Activated T-helper 2 cell treated with anti-CD3 and anti-CD28 coated beads, Interferon-gamma antibody, Interleukin-2, Interleukin-4, amounts not matched to agents 10 μg/mL and 5 μg/mL and 100 μg/mL, durations not matched to agents 14 hours and 24 hours and 36 hours (primary cell): ENCODE measurements around the gene STARD8. TPM values are rescaled to one million over a fixed set of nuclear protein-coding genes. Genes with fewer than 3 reads are reported as not detected.
"Not testable (repeated sequence)": the region's sequence is repeated elsewhere in the genome, so short reads cannot be mapped to it uniquely, and the experiment has no call there.

Experiments
- DNase-seq: peaks from one replicate; pipeline ENCODE4 v3.0.0; 2021; ENCODE audit warnings: low spot score
- H3K27ac Mint-ChIP-seq: one replicate; pipeline ENCODE4 v1.8.0; 2021; ENCODE audit warnings: mixed read lengths
- H3K27me3 Mint-ChIP-seq: one replicate; pipeline ENCODE4 v1.8.0; 2021; ENCODE audit warnings: low read depth, mixed read lengths
- H3K36me3 Mint-ChIP-seq: one replicate; pipeline ENCODE4 v1.8.0; 2021; ENCODE audit warnings: low read depth, mixed read lengths
- H3K4me1 Mint-ChIP-seq: one replicate; pipeline ENCODE4 v1.8.0; 2021; ENCODE audit warnings: low read depth, mixed read lengths
- H3K4me3 Mint-ChIP-seq: one replicate; pipeline ENCODE4 v1.8.0; 2021; ENCODE audit warnings: low read depth, mild to moderate bottlenecking, moderate library complexity, mixed read lengths
- H3K9me3 Mint-ChIP-seq: one replicate; pipeline ENCODE4 v1.8.0; 2021; ENCODE audit warnings: mixed read lengths
- intact Hi-C: fragments of 100-400 bp; cut with micrococcal nuclease; formaldehyde crosslinking; loops from one replicate; pipeline ENCODE4 v1.15.1; 2023
- total RNA-seq: library from RNA; stranded (reverse); gene quantifications from 2 replicates; pipeline ENCODE4 v1.2.3, GENCODE V29; 2022

The STARD8 gene
- total RNA-seq, 1 donor from 2014 or later, result 7.9 TPM

DNA sequence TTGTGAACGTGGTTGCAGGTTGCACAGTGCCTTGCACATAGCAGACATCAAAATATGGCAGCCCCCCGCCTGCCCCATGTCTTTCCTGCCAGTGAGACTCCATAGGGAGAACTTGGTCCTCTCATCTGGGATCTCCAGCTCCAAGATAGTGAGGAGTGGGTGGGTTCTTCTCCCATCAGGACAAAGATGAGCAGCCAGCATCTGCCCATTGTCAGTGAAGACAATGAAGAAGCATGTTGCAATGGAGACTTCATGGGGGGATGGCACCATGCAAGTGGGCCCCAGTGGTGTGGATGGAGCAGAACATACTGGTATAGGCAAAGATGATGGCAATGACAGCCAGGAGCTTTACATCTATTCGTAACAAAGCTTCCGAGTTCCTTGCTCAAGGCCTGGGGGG is 80.2 kb downstream of the STARD8 start:
- no peak for DNase-seq
- Mint-ChIP-seq H3K4me3 (no peak overlapping the region), H3K9me3 (no peaks in the 10 kb centered on the region), H3K27me3 (no peaks in the 10 kb centered on the region), H3K27ac (no peak overlapping the region), H3K36me3 (no peaks in the 10 kb centered on the region), H3K4me1 (no peaks in the 10 kb centered on the region)
- intact Hi-C loops, result no loop called here

DNA sequence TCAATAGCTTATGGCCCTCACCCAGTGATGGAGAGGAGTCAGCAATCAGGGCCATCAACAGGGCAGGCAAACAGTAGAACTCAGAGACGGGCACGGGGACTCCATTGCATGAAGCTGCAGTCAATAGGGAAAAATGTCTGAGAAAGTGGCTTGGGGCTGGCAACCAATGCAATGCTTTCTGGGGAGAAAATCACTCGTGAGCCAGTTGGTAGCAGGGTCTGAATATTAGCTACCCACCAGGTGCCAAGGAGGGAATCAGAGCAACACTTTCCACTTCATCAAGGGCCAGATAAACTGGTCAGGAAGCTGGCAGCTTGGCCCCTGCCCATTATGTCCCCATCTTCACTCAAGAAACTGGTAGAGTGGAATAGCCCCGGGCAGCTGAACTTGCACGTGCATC is 80.7 kb downstream of the STARD8 start:
- Mint-ChIP-seq H3K4me1 (peaks cover 2% of the 10 kb centered on the region), H3K9me3 (no peaks in the 10 kb centered on the region), H3K27me3 (no peaks in the 10 kb centered on the region), H3K4me3 (no peak overlapping the region), H3K36me3 (no peaks in the 10 kb centered on the region), H3K27ac (no peak overlapping the region)
- no peak for DNase-seq
- intact Hi-C loops, result no loop called here

DNA sequence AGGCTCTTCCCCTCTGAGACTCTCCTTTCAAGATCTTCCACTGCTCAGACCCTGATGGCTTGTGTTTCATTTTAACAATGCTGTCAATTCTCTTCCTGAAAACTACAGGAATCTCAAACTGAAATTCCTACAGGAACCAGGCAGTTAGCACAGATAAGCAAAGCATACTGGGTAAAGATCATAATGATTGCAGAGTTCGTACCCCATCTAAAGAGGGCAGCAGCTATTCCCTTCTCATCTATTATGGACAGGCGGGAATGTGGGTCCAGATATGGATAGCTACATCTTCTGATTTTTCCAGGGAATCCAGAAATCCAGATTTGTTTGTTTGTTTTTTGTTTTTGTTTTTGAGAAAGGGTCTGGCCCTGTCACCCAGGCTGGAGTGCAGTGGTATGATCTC is 83.8 kb downstream of the STARD8 start:
- Mint-ChIP-seq H3K9me3 (no peaks in the 10 kb centered on the region), H3K36me3 (no peaks in the 10 kb centered on the region), H3K4me3 (no peak overlapping the region), H3K4me1 (peaks cover 2% of the 10 kb centered on the region), H3K27me3 (peaks cover 4% of the 10 kb centered on the region), H3K27ac (no peak overlapping the region)
- no peak for DNase-seq
- intact Hi-C loops, result loop anchor here (5.0 kb wide), 2 partner anchors 556 to 656 kb away; no protein-coding TSS in a partner anchor

DNA sequence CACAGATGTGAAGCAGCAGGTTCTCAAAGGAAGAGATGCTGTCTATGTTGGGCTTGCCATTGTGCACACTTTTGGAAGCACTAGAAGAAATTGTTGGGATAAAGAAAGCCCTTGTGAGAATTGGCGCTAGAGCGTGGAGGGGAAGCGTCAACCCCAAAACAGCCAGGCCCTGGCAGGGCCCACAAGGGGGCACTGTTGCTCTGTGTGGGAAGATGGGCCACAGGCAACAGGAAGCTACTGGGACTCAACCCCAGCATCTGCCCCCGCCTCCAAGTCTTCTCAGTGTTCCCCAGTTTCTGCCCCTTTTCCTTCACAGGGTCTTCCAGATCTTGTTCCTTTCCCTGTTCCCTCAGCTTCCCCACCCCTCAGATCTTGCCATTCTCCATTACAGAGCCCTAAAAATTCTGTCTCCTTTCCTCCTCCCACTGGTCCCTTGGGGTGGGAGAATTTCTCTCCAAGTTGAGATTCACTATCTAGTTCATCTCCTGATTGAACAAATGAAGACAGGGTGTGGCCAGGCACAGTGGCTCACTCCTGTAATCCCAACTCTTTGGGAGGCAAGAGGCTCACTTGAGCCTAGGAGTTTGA is 85.5 kb downstream of the STARD8 start:
- peak; percentile 45 for DNase-seq
- H3K9me3 Mint-ChIP-seq, result no peaks in the 10 kb centered on the region
- H3K4me1 Mint-ChIP-seq, result peaks cover 2% of the 10 kb centered on the region
- intact Hi-C loops, result loop anchor here (1.0 to 5.0 kb wide), 5 partner anchors 76 to 654 kb away; no protein-coding TSS in a partner anchor
- no peaks in the 10 kb centered on the region for H3K36me3 Mint-ChIP-seq
- H3K4me3 Mint-ChIP-seq, result no peak overlapping the region
- peaks cover 4% of the 10 kb centered on the region for H3K27me3 Mint-ChIP-seq
- H3K27ac Mint-ChIP-seq, result no peak overlapping the region

DNA sequence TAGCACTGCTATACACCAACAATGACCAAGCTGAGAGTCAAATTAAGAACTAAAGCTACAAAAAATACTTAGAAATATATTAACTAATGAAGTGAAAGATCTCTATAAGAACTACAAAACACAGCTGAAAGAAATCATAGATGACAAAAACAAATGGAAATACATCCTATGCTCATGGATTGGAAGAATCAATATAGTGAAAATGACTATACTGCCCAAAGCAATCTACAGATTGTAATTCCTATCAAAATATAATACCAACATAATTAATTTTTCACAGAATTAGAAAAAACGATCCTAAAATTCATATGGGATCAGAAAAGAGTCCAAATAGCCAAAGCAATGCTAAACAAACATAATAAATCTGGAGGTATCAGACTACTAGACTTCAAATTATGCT is 87.8 kb downstream of the STARD8 start:
- no peak for DNase-seq
- no peaks in the 10 kb centered on the region for H3K9me3 Mint-ChIP-seq
- H3K4me1 Mint-ChIP-seq, result peaks cover 2% of the 10 kb centered on the region
- H3K36me3 Mint-ChIP-seq, result no peaks in the 10 kb centered on the region
- H3K27ac Mint-ChIP-seq, result no peak overlapping the region
- intact Hi-C loops, result no loop called here
- no peak overlapping the region for H3K4me3 Mint-ChIP-seq
- H3K27me3 Mint-ChIP-seq, result peaks cover 4% of the 10 kb centered on the region

DNA sequence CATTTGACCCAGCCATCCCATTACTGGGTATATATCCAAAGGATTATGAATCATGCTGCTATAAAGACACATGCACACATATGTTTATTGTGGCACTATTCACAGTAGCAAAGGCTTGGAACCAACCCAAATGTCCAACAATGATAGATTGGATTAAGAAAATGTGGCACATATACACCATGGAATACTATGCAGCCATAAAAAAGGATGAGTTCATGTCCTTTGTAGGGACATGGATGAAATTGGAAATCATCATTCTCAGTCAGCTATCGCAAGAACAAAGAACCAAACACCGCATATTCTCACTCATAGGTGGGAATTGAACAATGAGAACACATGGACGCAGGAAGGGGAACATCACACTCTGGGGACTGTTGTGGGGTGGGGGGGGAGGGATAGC is 94.4 kb downstream of the STARD8 start:
- H3K27me3 Mint-ChIP-seq, H3K36me3 Mint-ChIP-seq, H3K4me3 Mint-ChIP-seq, DNase-seq, H3K9me3 Mint-ChIP-seq, H3K4me1 Mint-ChIP-seq, intact Hi-C loops, H3K27ac Mint-ChIP-seq: not testable (repeated sequence)

DNA sequence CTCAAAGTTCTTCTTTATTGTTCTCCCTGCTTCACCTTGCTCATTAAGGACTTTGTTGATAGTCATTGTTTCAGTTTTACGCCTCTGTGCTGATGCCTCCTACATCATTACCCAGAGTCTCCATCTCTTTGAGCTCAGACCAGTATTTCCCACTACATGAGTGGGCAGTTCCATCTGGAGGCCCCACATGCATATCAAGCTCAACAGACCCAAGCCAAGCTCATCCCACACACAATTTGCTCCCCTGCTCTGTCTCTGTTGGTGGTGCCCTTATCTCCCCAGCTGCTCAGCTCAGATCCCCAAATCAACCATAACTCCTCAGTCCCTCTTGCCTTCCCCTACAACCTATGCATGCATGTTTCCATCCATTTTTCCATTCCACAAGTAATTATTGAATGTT is 96.3 kb downstream of the STARD8 start:
- DNase-seq, result no peak
- H3K36me3 Mint-ChIP-seq, result no peaks in the 10 kb centered on the region
- H3K9me3 Mint-ChIP-seq, result no peaks in the 10 kb centered on the region
- no peak overlapping the region for H3K27ac Mint-ChIP-seq
- no peak overlapping the region for H3K4me3 Mint-ChIP-seq
- no peaks in the 10 kb centered on the region for H3K27me3 Mint-ChIP-seq
- intact Hi-C loops, result no loop called here
- H3K4me1 Mint-ChIP-seq, result peaks cover 6% of the 10 kb centered on the region

DNA sequence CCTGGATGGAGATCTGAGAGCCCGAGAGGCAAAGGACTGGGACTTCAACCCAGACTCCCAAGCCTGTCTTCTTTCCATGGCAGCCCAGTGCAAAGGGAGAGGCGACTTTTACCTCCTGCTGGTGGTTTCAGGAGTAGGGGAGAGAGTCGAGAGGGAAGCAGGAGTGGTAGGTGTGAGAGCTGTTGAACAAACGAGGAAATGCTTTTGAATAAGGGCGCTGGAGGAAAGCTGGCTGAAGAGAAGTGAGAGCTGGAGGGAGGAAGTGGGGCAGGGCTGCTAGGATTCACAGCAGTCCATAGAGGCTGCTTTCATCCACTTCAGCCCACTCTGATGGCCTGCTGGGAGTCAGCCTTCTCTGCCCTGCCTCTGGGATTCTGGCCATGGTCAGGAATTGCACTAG is 99.5 kb downstream of the STARD8 start:
- peak overlapping the region; percentile 38 for H3K27ac Mint-ChIP-seq
- H3K4me3 Mint-ChIP-seq, result no peak overlapping the region
- H3K4me1 Mint-ChIP-seq, result peaks cover 13% of the 10 kb centered on the region
- intact Hi-C loops, result no loop called here
- no peaks in the 10 kb centered on the region for H3K9me3 Mint-ChIP-seq
- DNase-seq, result no peak
- H3K27me3 Mint-ChIP-seq, result no peaks in the 10 kb centered on the region
- H3K36me3 Mint-ChIP-seq, result no peaks in the 10 kb centered on the region

DNA sequence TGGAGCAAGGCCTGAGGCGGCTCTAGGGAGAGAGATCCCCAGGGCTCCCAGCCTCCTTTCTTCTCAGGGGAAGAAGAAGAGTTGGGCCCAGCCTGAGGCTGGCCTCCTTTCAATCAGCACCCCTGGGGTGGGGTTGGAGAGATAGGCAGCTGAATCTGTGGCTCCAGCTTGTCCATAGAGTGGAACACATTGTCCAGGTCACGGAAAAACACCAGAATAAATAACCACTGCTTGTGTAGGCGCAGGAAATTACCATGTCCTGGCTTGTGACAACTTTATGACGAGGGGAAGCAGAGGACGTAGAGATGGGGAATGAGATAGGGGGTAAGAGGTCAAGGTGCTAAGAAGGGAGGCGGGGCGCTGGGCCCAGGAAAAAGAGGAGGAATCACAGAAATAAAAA is 100.6 kb downstream of the STARD8 start:
- peaks cover 13% of the 10 kb centered on the region for H3K4me1 Mint-ChIP-seq
- no peaks in the 10 kb centered on the region for H3K9me3 Mint-ChIP-seq
- no peak overlapping the region for H3K4me3 Mint-ChIP-seq
- no peak for DNase-seq
- no peaks in the 10 kb centered on the region for H3K27me3 Mint-ChIP-seq
- peak overlapping the region; percentile 71 for H3K27ac Mint-ChIP-seq
- H3K36me3 Mint-ChIP-seq, result no peaks in the 10 kb centered on the region
- intact Hi-C loops, result no loop called here

DNA sequence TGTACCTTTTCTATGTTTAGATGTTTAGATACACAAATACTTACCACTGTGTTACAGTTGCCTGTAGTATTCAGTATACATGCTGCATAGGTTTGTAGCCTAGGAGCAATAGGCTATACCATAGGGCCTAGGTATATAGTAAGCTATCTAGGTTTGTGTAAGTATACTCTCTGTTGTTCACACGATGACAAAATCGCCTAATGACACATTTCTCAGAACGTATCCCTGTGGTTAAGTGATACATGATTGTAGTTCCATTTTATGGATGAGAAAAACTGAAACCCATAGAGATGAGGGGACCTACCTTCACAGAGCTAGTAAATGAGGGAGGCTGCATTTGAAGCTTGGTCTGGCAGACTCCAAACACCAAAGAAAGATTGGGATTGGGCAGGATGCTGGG is 102.0 kb downstream of the STARD8 start:
- peaks cover 8% of the 10 kb centered on the region for H3K9me3 Mint-ChIP-seq
- H3K27ac Mint-ChIP-seq, result peak overlapping the region; percentile 67
- no peak overlapping the region for H3K4me3 Mint-ChIP-seq
- DNase-seq, result no peak
- no peaks in the 10 kb centered on the region for H3K27me3 Mint-ChIP-seq
- H3K4me1 Mint-ChIP-seq, result peaks cover 13% of the 10 kb centered on the region
- intact Hi-C loops, result no loop called here
- no peaks in the 10 kb centered on the region for H3K36me3 Mint-ChIP-seq

DNA sequence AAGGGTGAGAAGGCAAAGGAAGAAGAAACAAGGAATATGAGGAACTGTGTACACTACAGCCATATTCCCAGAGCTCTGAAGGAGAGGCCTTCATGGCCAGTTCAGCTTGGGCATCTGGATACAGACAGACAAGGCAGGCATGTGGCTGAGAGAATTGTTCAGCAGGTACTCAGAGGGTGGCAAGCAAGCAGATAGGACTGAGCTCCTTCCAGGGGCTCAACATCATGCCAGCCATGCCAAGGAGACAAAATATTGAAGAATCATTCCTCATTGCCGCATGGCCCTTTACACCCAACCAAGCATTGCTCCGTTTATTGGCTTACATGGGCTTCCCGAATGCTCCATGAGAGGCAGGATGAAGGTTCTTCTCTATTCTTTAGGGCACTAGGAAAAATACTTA is 102.8 kb downstream of the STARD8 start:
- Mint-ChIP-seq H3K27ac (no peak overlapping the region), H3K27me3 (no peaks in the 10 kb centered on the region), H3K4me1 (peaks cover 13% of the 10 kb centered on the region), H3K9me3 (peaks cover 10% of the 10 kb centered on the region), H3K36me3 (no peaks in the 10 kb centered on the region), H3K4me3 (no peak overlapping the region)
- DNase-seq, result no peak
- intact Hi-C loops, result no loop called here

DNA sequence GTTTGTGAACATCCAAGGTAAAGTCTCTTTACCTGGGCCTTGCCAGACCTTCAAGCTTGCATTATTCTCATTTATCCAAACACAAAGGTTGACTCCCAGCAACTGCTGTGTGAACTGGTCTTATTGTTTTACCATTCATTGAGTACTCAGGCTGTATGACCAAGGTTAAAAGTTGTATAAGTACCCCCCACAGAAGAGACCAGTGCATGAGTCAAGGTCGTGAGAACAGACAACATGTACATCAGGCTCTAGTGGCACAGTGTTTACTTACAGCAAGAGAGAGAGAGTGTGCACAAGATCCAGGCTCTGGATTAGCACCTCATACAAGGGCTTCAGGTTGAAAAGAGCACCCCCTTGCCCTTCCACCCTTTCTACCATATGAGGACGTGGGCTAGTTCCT is 103.9 kb downstream of the STARD8 start:
- no peak for DNase-seq
- Mint-ChIP-seq H3K4me3 (no peak overlapping the region), H3K27me3 (no peaks in the 10 kb centered on the region), H3K9me3 (peaks cover 10% of the 10 kb centered on the region), H3K36me3 (no peaks in the 10 kb centered on the region), H3K4me1 (peaks cover 13% of the 10 kb centered on the region), H3K27ac (no peak overlapping the region)
- intact Hi-C loops, result no loop called here

DNA sequence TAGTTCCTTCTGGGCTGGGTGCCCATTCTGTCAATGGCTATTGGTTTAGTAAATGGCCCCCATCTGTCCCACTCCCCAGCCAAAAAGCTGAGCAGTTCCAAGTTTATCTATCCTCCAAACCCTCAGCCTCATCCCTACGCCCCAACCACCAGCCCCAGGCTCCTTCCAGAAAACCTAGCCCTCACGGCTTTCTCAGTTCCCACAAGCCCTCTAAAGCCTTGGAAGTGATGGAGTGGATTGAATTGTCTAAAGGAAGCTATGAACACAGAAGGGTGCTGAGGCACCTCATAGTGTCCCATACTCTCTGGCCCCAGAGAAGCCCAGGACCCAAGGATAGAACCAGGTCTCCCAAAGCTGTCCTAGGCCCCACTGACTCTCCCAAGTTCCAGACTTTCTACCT is 105.8 kb downstream of the STARD8 start:
- intact Hi-C loops, result no loop called here
- Mint-ChIP-seq H3K27ac (no peak overlapping the region), H3K4me1 (peaks cover 10% of the 10 kb centered on the region), H3K27me3 (no peaks in the 10 kb centered on the region), H3K36me3 (no peaks in the 10 kb centered on the region), H3K4me3 (no peak overlapping the region), H3K9me3 (peaks cover 10% of the 10 kb centered on the region)
- DNase-seq, result no peak

DNA sequence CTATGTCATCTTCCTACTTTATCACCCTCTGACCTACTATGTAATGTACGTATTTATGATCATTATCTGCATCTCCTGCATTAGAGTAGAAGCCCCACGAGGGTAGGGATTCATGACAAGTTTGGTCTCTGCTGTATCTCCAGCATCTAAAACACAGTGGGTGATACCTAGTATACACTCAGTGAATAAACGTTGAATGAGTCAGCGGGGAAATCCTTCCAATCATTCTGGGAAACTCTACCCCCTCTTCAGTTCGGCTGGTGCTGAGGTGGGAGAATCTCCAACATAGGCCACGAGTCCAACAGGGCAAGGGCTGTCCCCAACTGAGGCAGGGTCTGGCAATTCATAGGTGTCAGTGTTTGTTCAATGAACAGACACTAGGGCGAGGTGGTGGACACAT is 106.9 kb downstream of the STARD8 start:
- peak overlapping the region; percentile 4 for H3K27ac Mint-ChIP-seq
- no peak for DNase-seq
- peaks cover 10% of the 10 kb centered on the region for H3K9me3 Mint-ChIP-seq
- peaks cover 4% of the 10 kb centered on the region for H3K4me1 Mint-ChIP-seq
- intact Hi-C loops, result no loop called here
- H3K27me3 Mint-ChIP-seq, result no peaks in the 10 kb centered on the region
- no peaks in the 10 kb centered on the region for H3K36me3 Mint-ChIP-seq
- no peak overlapping the region for H3K4me3 Mint-ChIP-seq
